Adrenal gland (tissue), 5 donors: ENCODE results near the gene RAX2.

ENCODE experiments used
- CTCF ChIP-seq, 6 experiments: fragments of 450-650 bp in 4 of 6; fragments of 200-600 bp in 2 of 6; sonication (generic) in 1 of 6; IDR thresholded peaks; 1 replicate in 5 of 6; 2 replicates in 1 of 6; pipeline versions ENCODE4 v1.5.1 to v1.8.0; 2016 to 2021; ENCODE audit warnings: antibody characterized with exemption in 6 of 6, mild to moderate bottlenecking in 2 of 6, moderate library complexity in 1 of 6
- POLR2A ChIP-seq, 2 donors: fragments of 450-650 bp; IDR thresholded peaks; one replicate each; pipeline ENCODE4 v1.6.1; 2017; ENCODE audit warnings: antibody characterized with exemption in 2 of 2, mild to moderate bottlenecking in 2 of 2, moderate library complexity in 1 of 2
- donor health status: DM: no; HTN: no; CAD: no.

- TF ChIP-seq CTCF (IDR thresholded peaks at IDR 0.05): peak; percentile 58 to 76 (median 68)
- peak in 1 of 2 donors; percentile 65 for TF ChIP-seq POLR2A (IDR thresholded peaks at IDR 0.05)
Measured at GRCh38 chr19:3761382-3762129, 10.5 kb downstream of the RAX2 start, which contains the start of gene APBA3.
